Motor neuron (in vitro differentiated cells): Measurements from ENCODE around the gene KIF25. TPM values are rescaled to one million over a fixed set of nuclear protein-coding genes. Genes with fewer than 3 reads are reported as not detected.
A peak's percentile ranks its signal among the peaks of the same experiment; 100 is the strongest.
"Not testable (repeated sequence)": the region's sequence is repeated elsewhere in the genome, so short reads cannot be mapped to it uniquely, and the experiment has no call there.

Experiments used
- ATAC-seq, 8 experiments: fragments of 200-7000 bp; cut with Tn5 transposase; replicated peaks in 6 of 8; 2 replicates each; pipeline ENCODE4 v1.8.0; 2021; ENCODE audit warnings: mild to moderate bottlenecking in 8 of 8, moderate library complexity in 8 of 8
- H3K27ac ChIP-seq, 2 donors: fragments of 250-450 bp; sonication (Bioruptor Pico); 2 replicates each; pipeline ENCODE4 v1.9.0; 2021; ENCODE audit warnings: antibody characterized with exemption in 2 of 2, mild to moderate bottlenecking in 2 of 2, moderate library complexity in 1 of 2
- H3K4me1 ChIP-seq, 2 donors: fragments of 250-450 bp; sonication (Bioruptor Pico); replicated peaks in 1 of 2; 2 replicates each; pipeline ENCODE4 v1.6.1; 2021; ENCODE audit warnings: antibody characterized with exemption in 2 of 2, mild to moderate bottlenecking in 2 of 2, moderate library complexity in 1 of 2
- H3K4me3 ChIP-seq, 5 donors: fragments of 250-450 bp; sonication (Bioruptor Pico); 2 replicates each; pipeline ENCODE4 v1.9.0; 2021; ENCODE audit warnings: antibody characterized with exemption in 5 of 5, mild to moderate bottlenecking in 5 of 5, moderate library complexity in 4 of 5
- WGBS, 10 experiments: fragments of 450-650 bp; shearing (Covaris generic); methylation state at CpG; one replicate each; pipeline ENCODE4 v1.0.0; 2022; 5-methylcytosine and 5-hydroxymethylcytosine counted together
- in situ Hi-C, 9 experiments: fragments of 400-800 bp; cut with MboI; loops; one replicate each; pipeline ENCODE4 v1.15.0; 2021; ENCODE audit warnings: low sequenced_read_pairs in 9 of 9, low pct_unique_long_range_greater_than_20kb in 2 of 9; ENCODE audit not compliant: unreplicated experiment in 9 of 9
- total RNA-seq, 8 experiments: library from RNA; unstranded; fragments of 300-600 nt; gene quantifications; 2 replicates each; pipeline versions ENCODE4 v1.2.3 to v1.2.4, GENCODE V29; 2022

The KIF25 gene
- total RNA-seq, 8 experiments from 2014 or later: 0.38 to 1.2 (median 0.64) TPM; not detected in 5

GRCh38 chr6:167990016-167990945 lies 7.2 kb upstream of the KIF25 start:
- no peaks in the 10 kb centered on the region for H3K4me1 ChIP-seq
- WGBS, 10 experiments: 76 to 100% (median 86%) methylated on average over 2 to 32 of the region's 75 CpGs; no CpG with 5 or more reads in 2 of the 10 experiments
- ATAC-seq: no peak
- no peak overlapping the region for H3K27ac ChIP-seq
- no peak overlapping the region for H3K4me3 ChIP-seq
- in situ Hi-C loops: no loop called here

- peaks cover 10 to 13% of the 10 kb centered on the region in 2 donors for H3K4me1 ChIP-seq
- ATAC-seq: no peak
- WGBS, 10 experiments: 75 to 100% (median 90%) methylated on average over 2 to 16 of the region's 16 CpGs; no CpG with 5 or more reads in 2 of the 10 experiments
- no peak overlapping the region for H3K4me3 ChIP-seq
- no peak overlapping the region for H3K27ac ChIP-seq
- in situ Hi-C loops: no loop called here
These were observed 4.3 kb upstream of the KIF25 start for GRCh38 chr6:167993169-167993568.

- no peak for ATAC-seq
- in situ Hi-C loops: no loop called here
- Histone ChIP-seq H3K4me1 (peaks cover 11 to 14% of the 10 kb centered on the region in 2 donors), H3K27ac (no peak overlapping the region), H3K4me3 (no peak overlapping the region)
- 74 to 100% (median 89%) methylated on average over 3 to 11 of the region's 11 CpGs; no CpG with 5 or more reads in 3 of the 10 experiments for WGBS, 10 experiments
These were observed 3.6 kb upstream of the KIF25 start for GRCh38 chr6:167993831-167994230.

GRCh38 chr6:167995302-167995701 lies 2.2 kb upstream of the KIF25 start:
- H3K27ac ChIP-seq: peak overlapping the region in 1 of 2 donors; percentile 60
- in situ Hi-C loops: no loop called here
- 60 to 100% (median 85%) methylated on average over 1 to 2 of the region's 12 CpGs; no CpG with 5 or more reads in 6 of the 10 experiments for WGBS, 10 experiments
- peak in 3 of 8 experiments; percentile 3 to 21 (median 15) for ATAC-seq
- no peak overlapping the region for H3K4me3 ChIP-seq
- H3K4me1 ChIP-seq: peaks cover 11 to 14% of the 10 kb centered on the region in 2 donors

- Histone ChIP-seq H3K27ac (peak overlapping the region in 1 of 2 donors; percentile 60), H3K4me1 (peaks cover 11 to 14% of the 10 kb centered on the region in 2 donors), H3K4me3 (no peak overlapping the region)
- 87 to 100% (median 98%) methylated on average over 2 to 9 of the region's 22 CpGs; no CpG with 5 or more reads in 5 of the 10 experiments for WGBS, 10 experiments
- ATAC-seq: peak in 3 of 8 experiments; percentile 5 to 24 (median 24)
- in situ Hi-C loops: no loop called here
These were observed 1.7 kb upstream of the KIF25 start for GRCh38 chr6:167995731-167996151.

GRCh38 chr6:167996424-167997199 lies 859 bp upstream of the KIF25 start:
- peak in 3 of 8 experiments; percentile 57 to 86 (median 69) for ATAC-seq
- in situ Hi-C loops: no loop called here
- peaks cover 11 to 14% of the 10 kb centered on the region in 2 donors for H3K4me1 ChIP-seq
- 40% methylated on average over 2 of the region's 43 CpGs; no CpG with 5 or more reads in 9 of the 10 experiments for WGBS, 10 experiments
- H3K27ac ChIP-seq: peak overlapping the region in 1 of 2 donors; percentile 60
- no peak overlapping the region for H3K4me3 ChIP-seq

- in situ Hi-C loops: no loop called here
- no peak overlapping the region for H3K4me3 ChIP-seq
- ATAC-seq: peak in 4 of 8 experiments; percentile 24 to 53 (median 34)
- no peak overlapping the region for H3K27ac ChIP-seq
- 35 to 100% (median 88%) methylated on average over 1 to 5 of the region's 5 CpGs; no CpG with 5 or more reads in 4 of the 10 experiments for WGBS, 10 experiments
- H3K4me1 ChIP-seq: peaks cover 19 to 22% of the 10 kb centered on the region in 2 donors
These were observed 744 bp downstream of the KIF25 start for GRCh38 chr6:167998215-167998614.

- ATAC-seq: no peak
- in situ Hi-C loops: no loop called here
- 65 to 93% (median 85%) methylated on average over 1 to 4 of the region's 13 CpGs; no CpG with 5 or more reads in 4 of the 10 experiments for WGBS, 10 experiments
- peaks cover 19 to 22% of the 10 kb centered on the region in 2 donors for H3K4me1 ChIP-seq
- no peak overlapping the region for H3K27ac ChIP-seq
- no peak overlapping the region for H3K4me3 ChIP-seq
These were observed 2.9 kb downstream of the KIF25 start for GRCh38 chr6:168000198-168001028.

GRCh38 chr6:168001029-168001332 lies 3.5 kb downstream of the KIF25 start:
- no peak overlapping the region for H3K4me3 ChIP-seq
- 70 to 100% (median 90%) methylated on average over 2 to 9 of the region's 10 CpGs; no CpG with 5 or more reads in 1 of the 10 experiments for WGBS, 10 experiments
- H3K27ac ChIP-seq: no peak overlapping the region
- H3K4me1 ChIP-seq: peaks cover 19 to 22% of the 10 kb centered on the region in 2 donors
- ATAC-seq: no peak
- in situ Hi-C loops: no loop called here

- 90 to 100% methylated on average over 1 to 2 of the region's 21 CpGs; no CpG with 5 or more reads in 8 of the 10 experiments for WGBS, 10 experiments
- H3K4me3 ChIP-seq, H3K27ac ChIP-seq, in situ Hi-C loops, ATAC-seq: not testable (repeated sequence)
- peaks cover 17 to 19% of the 10 kb centered on the region in 2 donors for H3K4me1 ChIP-seq
These were observed 4.0 kb downstream of the KIF25 start for GRCh38 chr6:168001514-168001913.

GRCh38 chr6:168002804-168003203 lies 5.3 kb downstream of the KIF25 start:
- H3K27ac ChIP-seq: no peak overlapping the region
- peaks cover 12 to 13% of the 10 kb centered on the region in 2 donors for H3K4me1 ChIP-seq
- peak in 3 of 8 experiments; percentile 86 to 94 (median 91) for ATAC-seq
- 65 to 100% (median 84%) methylated on average over 2 to 6 of the region's 6 CpGs for WGBS, 10 experiments
- no peak overlapping the region for H3K4me3 ChIP-seq
- in situ Hi-C loops: no loop called here

GRCh38 chr6:168004023-168004422 lies 6.6 kb downstream of the KIF25 start:
- Histone ChIP-seq H3K4me1 (peaks cover 7 to 8% of the 10 kb centered on the region in 2 donors), H3K4me3 (no peak overlapping the region), H3K27ac (no peak overlapping the region)
- ATAC-seq: no peak
- in situ Hi-C loops: no loop called here
- 58 to 100% (median 81%) methylated on average over 2 to 7 of the region's 7 CpGs; no CpG with 5 or more reads in 2 of the 10 experiments for WGBS, 10 experiments
